Lung (tissue), 12 donors: ENCODE data around the gene RTN4R. TPM values are rescaled to one million over a fixed set of nuclear protein-coding genes. Genes with fewer than 3 reads are reported as not detected.

ENCODE experiments used
- ATAC-seq: fragments of 200-7000 bp; cut with Tn5 transposase; one replicate; pipeline ENCODE4 v1.9.1; 2020; ENCODE audit warnings: moderate number of reproducible peaks; ENCODE audit not compliant: insufficient read depth, low FRiP score
- DNase-seq, 3 donors: peaks; one replicate each; pipeline ENCODE4 v3.0.0-alpha.2; 2013 to 2017
- H3K27ac ChIP-seq, 2 donors: one replicate each; pipeline ENCODE4 v1.5.1; 2013; ENCODE audit warnings: mild to moderate bottlenecking in 2 of 2, moderate library complexity in 2 of 2, control low read depth in 1 of 2, inconsistent platforms in 1 of 2, low read depth in 1 of 2, low read length in 1 of 2
- H3K27me3 ChIP-seq, 3 donors: one replicate each; pipeline ENCODE4 v1.5.1; 2013; ENCODE audit warnings: low read length in 2 of 3; ENCODE audit not compliant: control insufficient read depth in 3 of 3, insufficient read depth in 3 of 3
- H3K36me3 ChIP-seq, 4 donors: one replicate each; pipeline ENCODE4 v1.5.1; 2013; ENCODE audit warnings: low read length in 4 of 4, mild to moderate bottlenecking in 1 of 4, moderate library complexity in 1 of 4; ENCODE audit not compliant: control insufficient read depth in 4 of 4, insufficient read depth in 4 of 4
- H3K4me1 ChIP-seq, 5 donors: one replicate each; pipeline ENCODE4 v1.5.1; 2013; ENCODE audit warnings: low read length in 5 of 5, mild to moderate bottlenecking in 2 of 5, moderate library complexity in 1 of 5; ENCODE audit not compliant: control insufficient read depth in 5 of 5, insufficient read depth in 5 of 5
- H3K4me3 ChIP-seq: one replicate; pipeline ENCODE4 v1.5.1; 2013; ENCODE audit warnings: mild to moderate bottlenecking, control low read depth, moderate library complexity
- H3K9ac ChIP-seq, 2 donors: one replicate each; pipeline ENCODE4 v1.5.1; 2013; ENCODE audit warnings: low read length in 2 of 2, control low read depth in 1 of 2; ENCODE audit not compliant: insufficient read depth in 1 of 2
- H3K9me3 ChIP-seq, 4 donors: one replicate each; pipeline ENCODE4 v1.5.1; 2013; ENCODE audit warnings: low read length in 3 of 4, mild to moderate bottlenecking in 1 of 4, moderate library complexity in 1 of 4; ENCODE audit not compliant: control insufficient read depth in 4 of 4, insufficient read depth in 3 of 4
- CTCF ChIP-seq: IDR thresholded peaks from 2 replicates; pipeline ENCODE4 v1.5.1; 2012; ENCODE audit warnings: mild to moderate bottlenecking; ENCODE audit errors: control extremely low read depth, extremely low read depth
- WGBS, 2 donors: extraction: QIAGEN DNeasy Blood & Tissue Kit; methylation state at CpG; one replicate each; pipeline ENCODE4 v1.1.7; 2013; 5-methylcytosine and 5-hydroxymethylcytosine counted together
- polyA plus RNA-seq, 2 donors: library from polyadenylated mRNA; stranded (reverse); fragments of 200-250 nt; gene quantifications; one replicate each; pipeline ENCODE4 v1.2.1, GENCODE V29; 2013
- total RNA-seq, 2 donors: library from RNA; depleted of rRNA in 1 of 2; stranded (reverse); fragments of >200 nt in 1 of 2; gene quantifications; one replicate each; pipeline ENCODE4 v1.2.1, GENCODE V29; 2014 to 2021
- donor health status: control.
- donor health status: control.
- donor health status: Bipolar disorder and iron deficiency.
- donor health status: healthy.
- donor health status: DM: yes; HTN: yes; CAD: no.

RTN4R gene
- total and polyA plus RNA-seq, 4 donors: 2.6 to 7.8 (median 4.3) TPM

GRCh38 chr22:20194681-20195593 lies 73.2 kb downstream of the RTN4R start:
- no peak for TF ChIP-seq CTCF
- Histone ChIP-seq H3K36me3 (no peaks in the 10 kb centered on the region), H3K9me3 (no peaks in the 10 kb centered on the region), H3K27ac (no peak overlapping the region), H3K9ac (no peak overlapping the region), H3K4me1 (no peaks in the 10 kb centered on the region), H3K4me3 (no peak overlapping the region), H3K27me3 (no peaks in the 10 kb centered on the region)
- 68 to 76% methylated on average over 14 to 15 of the region's 15 CpGs for WGBS, 2 donors
- no peak for DNase-seq
- ATAC-seq: no peak

DNA sequence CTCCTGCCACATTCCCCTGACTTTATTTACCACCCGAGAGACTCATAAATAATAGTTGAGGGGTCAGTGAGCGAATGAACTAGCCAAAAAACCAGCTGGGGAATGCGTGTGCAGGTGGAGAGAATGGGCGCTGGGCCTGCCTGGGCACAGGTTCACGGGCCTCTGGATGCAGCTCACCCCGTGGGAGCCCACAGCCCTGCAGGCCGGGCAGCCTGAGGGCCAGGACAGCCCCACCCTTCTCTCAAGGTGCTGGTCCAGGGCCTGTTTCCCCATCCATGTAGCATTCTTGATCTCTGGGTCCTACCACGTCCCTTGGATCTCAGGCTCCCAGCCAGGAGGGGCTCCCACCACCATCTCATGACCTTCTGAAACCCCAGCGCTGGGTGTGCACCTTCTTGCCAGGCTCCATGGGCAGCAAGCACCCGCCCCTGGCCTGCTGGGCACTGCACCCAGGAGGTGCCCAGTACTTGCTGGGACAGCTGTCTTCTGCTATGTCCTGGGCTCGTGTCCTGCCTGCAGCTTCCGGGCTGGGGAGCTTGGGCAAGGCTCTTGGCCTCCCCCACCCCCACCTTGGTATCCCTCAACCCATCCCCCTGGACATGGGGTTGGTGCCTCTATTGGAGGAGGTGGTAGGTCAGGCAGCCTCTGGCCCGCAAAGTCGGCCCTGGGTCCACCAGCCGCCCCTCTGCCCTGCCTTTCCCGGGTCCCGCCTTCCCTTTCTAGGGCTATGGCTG lies 74.2 kb downstream of the RTN4R start:
- Histone ChIP-seq H3K27ac (no peak overlapping the region), H3K27me3 (no peaks in the 10 kb centered on the region), H3K36me3 (no peaks in the 10 kb centered on the region), H3K4me1 (no peaks in the 10 kb centered on the region), H3K9ac (no peak overlapping the region), H3K9me3 (no peaks in the 10 kb centered on the region), H3K4me3 (no peak overlapping the region)
- WGBS, 2 donors: 88 to 92% methylated on average over 17 of the region's 17 CpGs
- ATAC-seq (no peak), DNase-seq (no peak)
- no peak for TF ChIP-seq CTCF

DNA sequence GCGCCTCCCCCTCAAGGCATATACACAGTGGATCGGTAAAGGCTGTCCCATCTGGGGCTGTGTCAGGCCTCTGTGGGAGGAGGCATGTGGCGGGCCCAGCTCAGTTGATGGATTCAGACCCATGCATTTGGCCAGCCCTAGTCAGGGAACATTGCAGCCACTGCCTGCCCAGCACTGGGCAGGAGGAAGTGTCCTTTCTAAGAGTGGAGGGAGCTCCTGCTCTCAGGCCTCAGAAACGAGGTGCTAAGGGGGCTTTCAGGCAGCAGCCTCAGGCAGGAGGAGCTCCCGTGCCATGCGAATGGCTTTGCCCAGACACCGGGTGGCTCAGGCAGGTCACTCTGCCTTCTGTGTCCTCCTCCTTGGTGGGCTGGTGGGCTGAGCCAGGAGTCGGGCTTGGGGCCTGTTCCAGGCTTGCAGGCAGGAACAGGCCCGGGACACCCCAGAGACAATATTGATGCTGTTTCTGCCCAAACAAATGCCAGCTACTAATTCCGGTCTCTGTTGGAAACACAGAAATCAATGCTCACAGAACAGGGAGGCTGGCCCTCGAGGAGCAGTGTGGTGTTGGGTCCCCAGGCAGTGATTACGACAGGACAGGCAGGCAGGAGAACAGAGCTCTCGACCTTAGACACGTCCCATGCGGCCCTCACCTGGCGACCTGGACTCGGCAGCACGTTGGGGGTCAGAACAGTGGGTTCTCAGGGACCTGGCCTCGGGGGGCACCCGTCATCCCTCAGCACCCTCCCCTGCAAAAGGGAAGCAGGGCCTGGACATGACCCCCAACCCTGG lies 75.0 kb downstream of the RTN4R start:
- no peak overlapping the region for H3K4me3 ChIP-seq
- WGBS, 2 donors: 83 to 88% methylated on average over 20 of the region's 20 CpGs
- no peaks in the 10 kb centered on the region for H3K9me3 ChIP-seq
- no peak for TF ChIP-seq CTCF
- ATAC-seq: no peak
- no peaks in the 10 kb centered on the region for H3K4me1 ChIP-seq
- H3K27me3 ChIP-seq: no peaks in the 10 kb centered on the region
- H3K9ac ChIP-seq: no peak overlapping the region
- DNase-seq: no peak
- H3K27ac ChIP-seq: no peak overlapping the region
- H3K36me3 ChIP-seq: no peaks in the 10 kb centered on the region
